ENCODE results near the gene FBXO39. TPM values are rescaled to one million over a fixed set of nuclear protein-coding genes. Genes with fewer than 3 reads are reported as not detected.
"Not testable (repeated sequence)": the region's sequence is repeated elsewhere in the genome, so short reads cannot be mapped to it uniquely, and the experiment has no call there.

The FBXO39 gene
- total RNA-seq, 2 experiments from 2014 or later = not detected

GRCh38 chr17:6761779-6762178, 14.2 kb upstream of the FBXO39 start:
- Histone ChIP-seq H3K27ac (ENCODE audit: low read depth, low read length, poor library complexity, severe bottlenecking) (no peak overlapping the region), H3K4me1 (ENCODE audit: insufficient read depth, low read length, poor library complexity, severe bottlenecking) (no peaks in the 10 kb centered on the region), H3K9me2 (ENCODE audit: insufficient read depth, low read length) (no peaks in the 10 kb centered on the region), H3K79me2 (ENCODE audit: insufficient read depth, low read depth, low read length) (no peaks in the 10 kb centered on the region), H3K4me2 (ENCODE audit: low read length) (no peak overlapping the region), H4K20me1 (ENCODE audit: insufficient read depth, low read length) (no peaks in the 10 kb centered on the region), H3K36me3 (ENCODE audit: insufficient read depth, low read length) (no peaks in the 10 kb centered on the region), H2AFZ (ENCODE audit: low read length) (no peak overlapping the region), H3K4me3 (ENCODE audit: low read depth, low read length, poor library complexity, severe bottlenecking) (no peak overlapping the region), H3K9me3 (ENCODE audit: low read length) (no peaks in the 10 kb centered on the region)
- intact Hi-C loops (cut with micrococcal nuclease; ENCODE audit: unreplicated experiment) = no loop called here
- BruUV-seq (replicated peaks) = no TSS peak
- ChIA-PET CTCF (ENCODE audit: unreplicated experiment) (no interaction called here), POLR2A (no interaction called here)
- no peak for DNase-seq (ENCODE audit: low spot score)
- TF ChIP-seq EZH2phosphoT487 (IDR thresholded peaks at IDR 0.05; ENCODE audit: borderline replicate concordance, low read depth, low read length) (no peak), CTCF (conservative IDR thresholded peaks at IDR 0.05; ENCODE audit: low read length) (no peak)

- no peak overlapping the region for H2AFZ ChIP-seq (ENCODE audit: low read length)
- CTCF ChIA-PET (ENCODE audit: unreplicated experiment) = no interaction called here
- H3K4me3 ChIP-seq (ENCODE audit: low read depth, low read length, poor library complexity, severe bottlenecking) = no peak overlapping the region
- no peaks in the 10 kb centered on the region for H3K4me1 ChIP-seq (ENCODE audit: insufficient read depth, low read length, poor library complexity, severe bottlenecking)
- BruUV-seq (replicated peaks) = no TSS peak
- no peaks in the 10 kb centered on the region for H3K9me2 ChIP-seq (ENCODE audit: insufficient read depth, low read length)
- DNase-seq (ENCODE audit: low spot score) = no peak
- TF ChIP-seq EZH2phosphoT487 (IDR thresholded peaks at IDR 0.05; ENCODE audit: borderline replicate concordance, low read depth, low read length) (no peak), CTCF (conservative IDR thresholded peaks at IDR 0.05; ENCODE audit: low read length) (no peak)
- H3K27ac ChIP-seq (ENCODE audit: low read depth, low read length, poor library complexity, severe bottlenecking) = no peak overlapping the region
- intact Hi-C loops (cut with micrococcal nuclease; ENCODE audit: unreplicated experiment) = no loop called here
- no peak overlapping the region for H3K4me2 ChIP-seq (ENCODE audit: low read length)
- H4K20me1 ChIP-seq (ENCODE audit: insufficient read depth, low read length) = no peaks in the 10 kb centered on the region
- H3K36me3 ChIP-seq (ENCODE audit: insufficient read depth, low read length) = no peaks in the 10 kb centered on the region
- no peaks in the 10 kb centered on the region for H3K79me2 ChIP-seq (ENCODE audit: insufficient read depth, low read depth, low read length)
- peaks cover 8% of the 10 kb centered on the region; the same call in 1 of the 2 replicates for H3K9me3 ChIP-seq (ENCODE audit: low read length)
- POLR2A ChIA-PET = no interaction called here
These were observed 7.6 kb upstream of the FBXO39 start for GRCh38 chr17:6768447-6768846.

- Histone ChIP-seq H3K79me2 (ENCODE audit: insufficient read depth, low read depth, low read length) (no peaks in the 10 kb centered on the region), H3K4me2 (ENCODE audit: low read length) (no peak overlapping the region), H2AFZ (ENCODE audit: low read length) (no peak overlapping the region), H3K4me1 (ENCODE audit: insufficient read depth, low read length, poor library complexity, severe bottlenecking) (no peaks in the 10 kb centered on the region), H3K9me3 (ENCODE audit: low read length) (peaks cover 8% of the 10 kb centered on the region; the same call in 1 of the 2 replicates), H3K27ac (ENCODE audit: low read depth, low read length, poor library complexity, severe bottlenecking) (no peak overlapping the region), H3K4me3 (ENCODE audit: low read depth, low read length, poor library complexity, severe bottlenecking) (no peak overlapping the region), H3K36me3 (ENCODE audit: insufficient read depth, low read length) (no peaks in the 10 kb centered on the region), H3K9me2 (ENCODE audit: insufficient read depth, low read length) (no peaks in the 10 kb centered on the region), H4K20me1 (ENCODE audit: insufficient read depth, low read length) (no peaks in the 10 kb centered on the region)
- DNase-seq (ENCODE audit: low spot score) = no peak
- TF ChIP-seq CTCF (conservative IDR thresholded peaks at IDR 0.05; ENCODE audit: low read length) = no peak
- no peak for TF ChIP-seq EZH2phosphoT487 (IDR thresholded peaks at IDR 0.05; ENCODE audit: borderline replicate concordance, low read depth, low read length)
- POLR2A ChIA-PET = no interaction called here
- CTCF ChIA-PET (ENCODE audit: unreplicated experiment) = no interaction called here
- intact Hi-C loops (cut with micrococcal nuclease; ENCODE audit: unreplicated experiment) = no loop called here
- BruUV-seq (replicated peaks) = no TSS peak
These were observed 4.0 kb upstream of the FBXO39 start for GRCh38 chr17:6772016-6772415.

- H3K9me3 ChIP-seq (ENCODE audit: low read length); intact Hi-C loops (cut with micrococcal nuclease; ENCODE audit: unreplicated experiment); POLR2A ChIA-PET; BruUV-seq (replicated peaks); H3K4me2 ChIP-seq (ENCODE audit: low read length); H4K20me1 ChIP-seq (ENCODE audit: insufficient read depth, low read length); H3K79me2 ChIP-seq (ENCODE audit: insufficient read depth, low read depth, low read length); H3K27ac ChIP-seq (ENCODE audit: low read depth, low read length, poor library complexity, severe bottlenecking); H3K4me3 ChIP-seq (ENCODE audit: low read depth, low read length, poor library complexity, severe bottlenecking); H3K36me3 ChIP-seq (ENCODE audit: insufficient read depth, low read length); H3K9me2 ChIP-seq (ENCODE audit: insufficient read depth, low read length); H3K4me1 ChIP-seq (ENCODE audit: insufficient read depth, low read length, poor library complexity, severe bottlenecking); H2AFZ ChIP-seq (ENCODE audit: low read length); CTCF ChIA-PET (ENCODE audit: unreplicated experiment); DNase-seq (ENCODE audit: low spot score): not testable (repeated sequence)
These were observed 1.1 kb upstream of the FBXO39 start for GRCh38 chr17:6774906-6775305.
